ENCODE data around the gene ZNF700.
"Not testable (repeated sequence)": the region's sequence is repeated elsewhere in the genome, so short reads cannot be mapped to it uniquely, and the experiment has no call there.

The ZNF700 gene

DNA sequence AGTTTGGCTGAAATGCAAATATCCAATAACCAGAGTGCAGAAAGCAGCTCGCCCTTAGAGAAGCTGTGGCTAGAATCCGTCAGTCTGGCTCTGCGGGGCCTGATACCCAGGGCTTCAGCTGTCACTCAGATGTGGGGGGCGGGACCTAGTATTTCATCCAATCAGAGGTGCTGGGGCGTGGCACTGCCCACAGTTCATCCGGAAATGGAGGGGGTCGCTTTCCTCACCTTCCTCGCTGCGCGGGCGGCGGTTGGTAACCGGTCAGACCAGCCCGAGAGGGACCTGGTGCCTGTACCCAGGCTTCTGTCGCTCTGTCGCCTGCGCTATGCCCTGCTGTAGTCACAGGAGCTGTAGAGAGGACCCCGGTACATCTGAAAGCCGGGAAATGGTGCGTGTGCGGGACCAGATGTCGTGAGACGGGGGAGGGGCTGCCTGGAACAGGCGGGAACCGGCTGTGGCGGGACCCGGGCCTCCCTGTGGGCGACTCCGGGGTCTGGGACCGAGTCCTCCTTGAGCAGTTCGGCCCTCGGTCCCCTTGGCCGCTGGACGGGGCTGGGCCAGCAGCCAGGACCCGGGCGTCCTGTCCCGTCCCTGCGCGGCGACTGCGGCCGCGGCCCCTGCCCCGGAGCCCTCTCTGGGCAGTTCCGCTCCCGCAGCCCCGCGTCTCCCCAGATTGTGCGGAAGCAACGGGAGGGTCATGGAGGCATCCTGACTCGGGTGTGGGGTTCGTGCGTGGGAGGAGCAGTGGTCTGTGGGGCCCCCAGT lies at the start of gene ZNF700:
Gene ZNF700, plus strand, starts transcription at position 222 of the 765 bp plus-strand sequence. Its CDS starts 104 bp downstream, at position 326.
- DNase-seq (ENCODE audit: low read depth in 2 of 2): peak; percentile 72 to 73

DNA sequence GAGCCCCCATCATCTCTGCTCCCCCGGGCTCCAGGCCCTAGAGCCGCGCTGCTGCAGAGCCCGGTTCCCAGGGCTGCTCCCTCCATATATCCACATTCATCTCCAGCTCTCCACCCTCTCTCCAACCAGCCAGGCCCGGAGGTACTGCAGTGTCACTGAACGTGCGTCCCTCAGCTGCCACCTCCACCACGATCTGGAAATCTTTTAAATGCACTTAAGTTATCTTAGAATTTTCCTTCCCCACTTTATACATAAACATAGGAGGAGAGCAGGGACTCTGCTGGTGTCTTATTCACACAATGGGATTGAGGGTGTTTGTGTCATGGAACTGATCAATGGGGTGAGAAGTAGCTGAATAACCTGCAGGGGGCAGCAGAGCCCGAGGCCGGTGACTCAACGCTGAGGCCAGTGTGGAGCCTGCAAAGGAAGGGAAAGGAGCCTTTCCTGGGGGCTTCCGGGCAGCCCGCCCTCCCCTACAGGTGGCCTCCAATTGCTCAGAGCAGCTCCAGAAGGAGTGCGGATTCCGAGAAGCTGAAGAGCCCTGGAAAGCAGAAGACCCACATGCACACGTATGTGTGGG lies 45.1 kb upstream of the ZNF700 start:
- DNase-seq (ENCODE audit: low read depth in 2 of 2): not testable (repeated sequence)

DNA sequence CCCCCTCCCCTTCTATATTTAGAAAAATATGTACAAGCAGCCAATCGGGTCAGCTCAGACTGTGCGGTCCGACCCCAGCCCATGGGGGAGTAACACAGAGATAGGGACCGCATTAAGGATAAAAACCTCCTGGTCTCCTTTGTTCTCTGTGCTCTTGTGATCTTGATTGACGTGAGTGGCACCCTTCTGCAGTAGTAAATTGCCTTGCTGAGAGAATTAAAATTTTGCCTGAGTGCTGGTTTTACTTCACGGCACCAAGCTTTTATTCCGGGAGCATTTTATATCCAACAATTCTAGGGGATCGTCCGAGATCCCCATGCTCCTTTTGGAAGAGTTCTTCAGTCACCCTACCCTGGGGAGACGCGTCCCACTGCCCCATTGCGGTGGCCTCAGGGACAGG lies 44.3 kb upstream of the ZNF700 start:
- DNase-seq (ENCODE audit: low read depth in 2 of 2): no peak

DNA sequence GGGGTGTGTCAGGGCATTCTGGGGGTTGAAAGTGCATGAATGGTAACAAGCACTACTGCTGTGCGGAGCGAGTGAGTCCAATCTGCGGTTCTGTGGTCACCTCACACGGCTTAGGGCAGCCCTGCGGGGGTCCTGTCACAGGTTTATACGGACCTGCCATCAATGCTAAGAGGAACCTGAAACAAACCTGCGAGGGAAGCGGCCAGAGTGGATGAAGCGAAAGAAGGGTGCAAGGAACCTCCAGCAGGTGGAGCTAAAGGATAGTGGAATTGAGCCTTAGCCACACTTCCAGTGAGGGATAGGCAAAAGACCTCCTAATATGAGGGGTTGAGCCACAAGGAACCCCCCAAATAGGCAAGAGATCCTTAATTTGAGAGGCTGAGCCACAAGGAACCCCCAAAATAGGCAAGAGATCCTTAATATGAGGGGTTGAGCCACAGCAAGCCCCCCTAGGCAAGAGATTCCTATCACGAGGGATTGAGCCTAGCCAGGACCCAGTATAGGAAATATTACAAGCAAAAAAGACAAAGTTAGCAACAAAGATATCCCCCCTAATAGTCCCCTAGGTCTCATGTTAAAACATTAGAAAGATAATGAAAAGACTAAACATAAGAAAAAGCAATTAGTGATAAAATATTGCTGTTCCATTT lies 43.6 kb upstream of the ZNF700 start:
- no peak for DNase-seq (ENCODE audit: low read depth in 2 of 2)

DNA sequence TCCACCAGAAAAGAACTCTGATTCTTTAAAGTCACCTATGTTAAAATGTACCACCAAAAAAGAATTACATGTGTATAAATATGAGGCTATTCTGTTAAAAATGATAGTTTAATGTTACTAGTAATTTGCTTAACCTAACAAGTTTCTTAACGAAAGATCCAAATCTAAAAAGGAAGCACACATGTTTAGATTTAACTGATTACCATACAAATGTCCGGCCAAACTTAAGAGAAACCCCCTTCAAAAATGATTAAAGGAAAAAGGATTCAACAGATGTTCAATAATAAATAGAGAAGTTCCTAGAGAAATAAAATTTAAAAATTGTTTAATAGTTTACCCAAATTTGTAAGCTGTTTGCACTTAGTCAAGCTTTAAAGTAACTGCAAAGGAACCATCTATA lies 42.3 kb upstream of the ZNF700 start:
- DNase-seq (ENCODE audit: low read depth in 2 of 2): no peak

DNA sequence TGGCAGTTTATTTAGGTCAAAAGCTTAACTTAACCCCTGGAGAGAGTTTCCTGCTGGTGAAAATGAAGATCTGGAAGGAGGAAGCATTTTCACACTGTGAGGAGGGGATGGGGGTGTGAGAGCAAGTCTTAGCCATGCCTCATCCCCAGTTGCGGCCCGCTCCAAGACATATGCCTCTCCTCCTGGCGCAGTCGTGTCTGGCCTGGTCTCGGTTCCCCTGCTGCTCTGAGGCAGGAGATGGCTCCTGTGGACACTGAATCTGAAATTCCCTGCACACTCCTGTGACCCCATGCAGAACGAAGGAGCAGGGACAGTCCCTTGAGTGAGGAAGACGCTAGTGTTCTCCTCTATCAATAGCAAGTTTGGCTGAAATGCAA lies 37.7 kb upstream of the ZNF700 start:
- no peak for DNase-seq (ENCODE audit: low read depth in 2 of 2)

DNA sequence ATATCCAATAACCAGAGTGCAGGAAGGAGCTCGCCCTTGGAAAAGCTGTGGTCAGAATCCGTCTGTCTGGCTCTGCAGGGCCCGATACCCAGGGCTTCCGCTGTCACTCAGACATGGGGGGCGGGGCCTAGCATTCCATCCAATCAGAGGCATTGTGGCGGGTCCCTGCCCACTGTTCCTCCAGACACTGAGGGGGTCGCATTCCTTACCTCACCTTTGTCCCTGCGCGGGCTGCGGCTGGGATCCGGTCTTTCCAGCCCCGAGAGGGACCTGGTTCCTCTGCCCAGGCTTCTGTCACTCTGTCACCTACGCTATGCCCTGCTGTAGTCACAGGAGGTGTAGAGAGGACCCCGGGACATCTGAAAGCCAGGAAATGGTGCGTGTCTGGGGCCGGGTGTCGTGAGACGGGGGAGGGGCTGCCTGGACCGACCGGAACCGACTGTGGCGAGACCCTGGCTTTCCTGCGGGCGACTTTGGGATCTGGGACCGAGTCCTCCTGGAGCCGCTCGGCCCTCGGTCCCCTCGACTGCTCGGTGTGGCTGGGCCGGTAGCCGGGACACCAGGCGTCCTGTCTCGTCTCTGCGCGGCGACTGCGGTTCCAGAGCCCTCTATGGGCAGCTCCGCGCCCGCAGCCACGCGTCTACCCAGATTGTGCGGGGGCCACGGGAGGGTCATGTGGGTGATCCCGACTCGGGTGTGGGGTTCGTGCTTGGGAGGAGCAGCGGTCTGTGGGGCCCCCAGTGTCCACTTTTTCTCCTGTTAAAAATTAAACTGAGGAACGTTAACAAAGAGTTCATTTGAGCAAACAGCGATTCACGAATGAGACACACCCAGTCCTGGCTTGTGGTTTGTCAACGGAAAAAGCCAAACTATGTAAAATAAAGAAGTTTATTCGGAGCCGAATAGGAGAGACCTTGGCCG lies 37.0 kb upstream of the ZNF700 start, which contains the start of gene ZNF69:
Gene ZNF69, plus strand, starts transcription at position 172 of the 921 bp plus-strand sequence. Its CDS starts 142 bp downstream, at position 314.
- DNase-seq (ENCODE audit: low read depth in 2 of 2): peak; percentile 25 to 36

DNA sequence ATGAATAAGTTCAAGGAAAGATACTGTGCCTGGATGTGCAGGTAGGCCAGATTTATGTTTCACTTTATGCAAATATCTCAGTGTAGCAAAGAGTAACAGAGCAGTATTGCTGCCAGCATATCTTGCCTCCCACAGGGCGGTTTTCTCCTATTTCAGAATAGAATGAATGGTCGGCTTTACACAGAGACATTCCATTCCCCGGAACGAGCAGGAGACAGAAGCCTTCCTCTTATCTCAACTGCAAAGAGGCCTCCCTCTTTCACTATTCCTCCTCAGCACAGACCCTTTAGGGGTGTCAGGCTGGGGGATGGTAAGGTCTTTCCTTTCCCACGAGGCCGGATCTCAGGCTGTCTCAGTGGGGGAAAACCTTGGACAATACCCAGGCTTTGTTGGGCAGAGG lies 35.0 kb upstream of the ZNF700 start:
- not testable (repeated sequence) for DNase-seq (ENCODE audit: low read depth in 2 of 2)

DNA sequence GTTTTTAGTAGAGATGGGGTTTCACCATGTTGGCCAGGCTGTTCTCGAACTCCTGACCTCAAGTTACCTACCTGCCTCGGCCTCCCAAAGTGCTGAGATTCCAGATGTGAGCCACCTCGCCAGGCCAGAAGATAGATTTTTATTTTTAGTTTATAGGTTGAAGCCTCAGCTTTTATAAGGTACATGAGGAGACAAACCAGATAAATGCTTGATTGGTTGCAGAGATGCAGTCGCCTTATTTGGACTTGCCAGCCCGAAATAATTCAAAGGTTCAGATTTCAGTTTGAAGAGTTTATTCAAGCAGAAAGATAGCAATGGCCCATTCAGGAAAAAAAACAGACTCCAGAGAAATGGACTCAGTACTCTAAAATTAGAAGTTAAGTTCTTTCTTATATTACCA lies 34.3 kb upstream of the ZNF700 start:
- DNase-seq (ENCODE audit: low read depth in 2 of 2): no peak

DNA sequence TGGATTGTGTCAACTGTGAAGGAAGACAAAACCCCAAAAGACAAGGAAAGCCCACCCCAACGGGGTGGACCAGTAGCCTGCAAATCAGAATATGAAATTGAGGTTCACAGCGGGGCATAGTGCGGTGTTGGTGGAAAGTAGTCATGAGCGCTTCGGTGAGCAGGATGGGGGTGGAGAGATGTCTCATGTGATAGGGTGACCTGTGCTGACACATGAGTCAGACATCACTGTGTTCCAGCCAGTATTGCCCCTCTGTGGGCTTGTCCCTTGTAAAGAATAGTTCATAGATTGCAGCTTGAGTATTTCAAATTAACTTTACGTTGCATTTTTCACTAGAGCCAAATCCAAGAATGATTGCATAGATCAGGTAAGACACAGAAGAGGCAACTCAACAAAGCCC lies 30.1 kb upstream of the ZNF700 start:
- DNase-seq (ENCODE audit: low read depth in 2 of 2): no peak

DNA sequence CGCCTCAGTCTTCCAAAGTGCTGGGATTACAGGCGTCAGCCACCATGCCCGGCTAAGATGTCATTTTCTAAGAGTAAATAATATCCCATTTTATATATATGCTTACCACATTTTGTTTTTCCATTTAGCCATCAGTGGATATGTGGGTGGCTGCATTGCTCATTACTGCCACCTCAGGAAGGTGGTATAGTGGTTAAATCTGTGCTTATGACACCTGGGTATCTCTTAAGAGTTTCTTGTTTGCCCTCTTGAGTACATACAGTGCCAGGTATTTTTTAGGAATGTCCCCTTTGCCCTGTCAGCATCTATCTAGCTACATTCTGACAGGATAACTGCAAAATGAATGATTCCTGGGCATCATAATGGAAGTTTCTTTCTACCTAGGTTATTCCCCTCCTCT lies 22.7 kb upstream of the ZNF700 start:
- no peak for DNase-seq (ENCODE audit: low read depth in 2 of 2)

DNA sequence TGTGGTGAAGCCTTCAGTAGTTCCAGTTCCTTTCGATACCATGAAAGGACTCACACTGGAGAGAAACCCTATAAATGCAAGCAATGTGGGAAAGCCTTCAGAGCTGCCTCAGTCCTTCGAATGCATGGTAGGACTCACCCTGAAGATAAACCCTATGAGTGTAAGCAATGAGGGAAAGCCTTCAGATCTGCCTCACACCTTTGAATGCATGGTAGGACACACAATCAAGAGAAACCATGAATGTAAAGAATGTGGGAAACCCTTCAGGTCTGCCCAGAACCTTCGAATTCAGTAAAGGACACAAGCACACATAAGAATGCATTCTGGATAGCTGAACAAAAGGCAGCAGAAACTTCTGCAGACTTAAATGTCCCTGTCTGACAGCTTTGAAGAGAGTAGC lies 19.0 kb upstream of the ZNF700 start:
- no peak for DNase-seq (ENCODE audit: low read depth in 2 of 2)

DNA sequence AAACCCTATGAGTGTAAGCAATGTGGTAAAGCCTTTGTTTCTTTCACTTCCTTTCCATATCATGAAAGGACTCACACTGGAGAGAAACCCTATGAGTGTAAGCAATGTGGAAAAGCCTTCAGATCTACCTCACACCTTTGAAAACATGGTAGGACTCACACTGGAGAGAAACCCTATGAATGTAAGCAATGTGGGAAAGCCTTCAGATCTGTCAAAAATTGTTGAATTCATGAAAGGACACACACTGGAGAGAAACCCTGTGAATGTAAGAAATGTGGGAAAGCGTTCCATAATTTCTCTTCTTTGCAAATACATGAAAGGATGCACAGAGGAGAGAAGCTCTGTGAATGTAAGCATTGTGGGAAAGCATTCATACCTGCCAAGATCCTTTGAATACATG lies 13.0 kb upstream of the ZNF700 start:
- not testable (repeated sequence) for DNase-seq (ENCODE audit: low read depth in 2 of 2)

DNA sequence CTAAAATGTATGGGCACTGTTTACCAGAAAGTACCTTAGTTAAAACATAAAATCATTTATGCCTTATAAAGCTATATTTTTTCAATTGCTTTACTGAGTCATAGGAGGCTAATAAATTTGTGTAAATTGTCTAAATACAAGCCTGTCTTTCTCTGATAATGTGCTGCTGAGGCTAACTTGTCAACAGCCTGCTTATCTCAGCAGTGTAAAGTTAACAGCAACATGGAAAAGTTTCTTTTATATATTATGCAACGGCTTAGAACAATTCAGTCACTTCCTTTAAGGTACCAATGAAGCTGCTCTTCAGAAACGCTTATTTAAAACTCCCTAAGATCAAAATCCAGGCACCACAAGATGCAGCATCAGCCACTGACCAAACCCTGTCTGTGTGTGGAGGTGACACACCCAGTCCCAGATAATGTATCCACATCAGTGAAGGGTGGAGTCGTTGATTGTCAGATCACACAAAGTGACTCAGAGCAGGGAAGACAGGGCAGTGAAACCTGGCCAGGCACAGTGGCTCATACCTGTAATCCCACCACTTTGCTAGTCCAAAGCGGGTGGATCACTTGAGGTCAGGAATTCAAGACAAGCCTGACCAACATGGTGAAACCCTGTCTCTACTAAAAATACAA lies 10.4 kb upstream of the ZNF700 start:
- DNase-seq (ENCODE audit: low read depth in 2 of 2): not testable (repeated sequence)

DNA sequence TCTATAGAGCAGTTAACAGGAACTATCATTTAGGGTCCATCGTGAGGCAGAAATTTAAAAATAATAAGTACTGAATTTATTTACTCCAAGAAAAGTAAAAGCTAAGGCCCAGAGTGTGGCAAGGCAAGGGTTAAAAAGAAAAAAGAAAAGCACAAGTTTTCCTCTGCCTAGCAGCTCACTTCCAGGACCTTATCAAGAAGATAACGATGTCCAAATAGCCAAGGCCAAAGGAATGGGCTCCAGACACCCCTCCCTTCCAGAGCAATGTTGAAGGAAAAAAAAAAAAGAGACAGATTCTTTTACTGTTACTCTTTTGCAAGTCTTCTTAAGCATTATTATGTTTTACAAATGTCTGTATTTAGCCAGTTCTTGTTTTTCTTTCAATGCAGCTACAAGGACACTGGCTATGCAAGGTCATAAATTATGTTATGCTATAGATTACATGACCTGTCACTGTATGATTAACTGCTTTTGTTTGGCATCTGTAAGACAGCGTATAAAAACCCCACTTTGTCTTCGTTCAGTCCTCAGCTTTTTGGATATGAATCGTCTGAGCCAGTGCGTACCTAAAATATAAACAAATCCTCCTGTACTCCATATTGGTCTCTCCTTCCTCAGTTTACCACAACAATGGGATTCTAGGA lies 2.9 kb upstream of the ZNF700 start:
- DNase-seq (ENCODE audit: low read depth in 2 of 2): no peak

DNA sequence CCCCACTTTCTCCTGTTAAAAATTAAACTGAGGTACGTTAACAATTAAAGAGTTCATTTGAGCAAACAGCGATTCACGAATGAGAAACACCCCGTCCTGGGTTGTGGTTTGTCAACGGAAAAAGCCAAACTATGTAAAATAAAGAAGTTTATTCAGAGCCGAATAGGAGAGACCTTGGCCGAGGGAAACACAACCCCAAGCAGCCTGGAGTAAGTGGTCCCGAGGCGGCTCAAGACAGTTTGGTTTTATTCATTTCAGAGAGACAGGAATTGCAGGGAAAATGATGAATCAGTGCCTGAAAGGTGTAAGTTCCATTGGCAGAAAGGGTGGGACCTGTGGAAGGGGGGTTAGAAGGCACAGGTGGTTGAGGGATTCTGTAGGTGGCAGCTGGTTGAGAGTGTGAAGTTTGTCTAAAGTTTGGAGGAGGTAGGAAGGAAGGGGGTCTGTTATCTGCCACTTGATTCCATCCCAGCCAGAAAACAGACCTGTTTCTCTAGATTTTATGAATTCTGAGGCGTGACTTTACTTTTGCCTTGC lies 812 bp downstream of the ZNF700 start:
- not testable (repeated sequence) for DNase-seq (ENCODE audit: low read depth in 2 of 2)

DNA sequence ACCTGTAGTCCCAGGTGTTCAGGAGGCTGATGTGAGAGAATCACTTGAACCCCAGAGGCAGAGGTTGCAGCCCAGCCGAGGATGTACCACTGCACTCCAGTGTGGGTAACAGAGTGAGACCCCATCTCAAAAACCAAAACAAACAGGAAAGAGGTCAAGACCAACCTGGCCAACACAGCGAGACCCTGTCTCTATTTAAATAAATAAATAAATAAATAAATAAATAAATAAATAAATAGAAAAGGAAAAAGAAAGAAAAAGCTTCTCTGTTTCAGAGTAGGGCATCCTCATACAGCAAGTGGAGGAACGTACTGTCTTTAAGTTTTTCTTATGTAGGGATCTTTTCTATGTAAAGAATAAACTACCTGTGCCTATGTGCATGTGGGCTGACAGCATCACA lies 2.3 kb downstream of the ZNF700 start:
- DNase-seq (ENCODE audit: low read depth in 2 of 2): no peak

DNA sequence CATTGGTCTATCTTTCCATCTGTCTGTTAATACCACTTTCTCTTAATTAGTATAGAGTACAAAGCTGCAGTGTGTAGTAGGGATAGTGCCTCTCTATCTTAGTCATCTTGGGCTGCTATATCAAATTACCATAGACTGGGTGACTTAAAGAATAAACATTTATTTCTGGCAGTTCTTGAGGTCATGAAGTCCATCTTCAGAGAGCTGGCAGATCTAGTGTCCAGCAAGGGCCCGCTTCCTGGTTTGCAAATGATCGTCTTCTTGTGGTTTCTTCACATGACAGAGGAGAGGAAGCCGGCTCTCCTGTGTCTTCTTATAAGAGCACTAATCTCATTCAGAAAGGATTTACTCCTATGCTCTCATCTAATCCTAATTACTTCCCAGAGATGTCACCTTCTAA lies 6.1 kb downstream of the ZNF700 start:
- no peak for DNase-seq (ENCODE audit: low read depth in 2 of 2)

DNA sequence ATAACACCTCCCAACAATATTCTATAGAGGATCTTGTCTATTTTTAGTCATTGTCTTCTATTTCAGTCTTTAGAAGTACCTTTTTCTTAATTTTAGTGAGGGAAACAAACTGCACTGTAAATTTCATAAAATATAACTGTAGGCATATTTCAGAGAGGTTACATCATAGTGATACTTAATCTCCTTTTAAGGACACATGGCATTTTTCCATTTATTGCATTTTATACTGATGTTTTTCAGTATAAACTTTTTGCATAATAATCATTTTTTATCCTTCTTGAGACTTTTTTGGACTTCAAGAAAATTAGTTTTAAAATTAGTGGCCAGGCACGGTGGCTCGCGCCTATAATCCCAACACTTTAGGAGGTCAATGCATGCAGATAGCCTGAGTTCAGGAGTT lies 6.6 kb downstream of the ZNF700 start:
- no peak for DNase-seq (ENCODE audit: low read depth in 2 of 2)

DNA sequence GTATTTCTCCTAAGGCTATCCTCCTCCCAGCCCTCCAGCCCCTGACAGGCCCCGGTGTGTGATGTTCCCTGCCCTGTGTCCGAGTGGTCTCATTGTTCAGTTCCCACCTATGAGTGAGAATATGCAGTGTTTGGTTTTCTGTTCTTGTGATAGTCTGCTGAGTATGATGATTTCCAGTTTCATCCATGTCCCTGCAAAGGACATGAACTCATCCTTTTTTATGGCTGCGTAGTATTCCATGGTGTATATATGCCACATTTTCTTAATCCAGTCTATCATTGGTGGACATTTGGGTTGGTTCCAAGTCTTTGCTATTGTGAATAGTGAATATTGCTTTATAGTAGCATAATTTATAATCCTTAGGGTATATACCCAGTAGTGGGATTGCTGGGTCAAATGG lies 10.9 kb downstream of the ZNF700 start:
- DNase-seq (ENCODE audit: low read depth in 2 of 2): not testable (repeated sequence)

DNA sequence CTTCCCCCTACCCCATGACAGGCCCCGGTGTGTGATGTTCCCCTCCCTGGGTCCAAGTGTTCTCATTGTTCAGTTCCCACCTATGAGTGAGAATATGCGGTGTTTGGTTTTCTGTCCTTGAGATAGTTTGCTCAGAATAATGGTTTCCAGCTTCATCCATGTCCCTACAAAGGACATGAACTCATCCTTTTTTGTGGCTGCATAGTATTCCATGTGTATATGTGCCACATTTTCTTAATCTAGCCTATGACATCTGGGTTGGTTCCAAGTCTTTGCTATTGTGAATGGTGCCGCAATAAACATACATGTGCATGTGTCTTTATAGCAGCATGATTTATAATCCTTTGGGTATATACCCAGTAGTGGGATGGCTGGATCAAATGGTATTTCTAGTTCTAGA lies 13.5 kb downstream of the ZNF700 start:
- not testable (repeated sequence) for DNase-seq (ENCODE audit: low read depth in 2 of 2)
